ENCODE measurements around the gene UBE2F. TPM values are rescaled to one million over a fixed set of nuclear protein-coding genes. Genes with fewer than 3 reads are reported as not detected.

UBE2F gene
- total and polyA plus RNA-seq, 2 of the 13 experiments (the other 11 are each of a cell fraction or from before 2014, with no cell fraction given): 35.4 to 73.1 TPM

- TF ChIP-seq, protein P1, sequence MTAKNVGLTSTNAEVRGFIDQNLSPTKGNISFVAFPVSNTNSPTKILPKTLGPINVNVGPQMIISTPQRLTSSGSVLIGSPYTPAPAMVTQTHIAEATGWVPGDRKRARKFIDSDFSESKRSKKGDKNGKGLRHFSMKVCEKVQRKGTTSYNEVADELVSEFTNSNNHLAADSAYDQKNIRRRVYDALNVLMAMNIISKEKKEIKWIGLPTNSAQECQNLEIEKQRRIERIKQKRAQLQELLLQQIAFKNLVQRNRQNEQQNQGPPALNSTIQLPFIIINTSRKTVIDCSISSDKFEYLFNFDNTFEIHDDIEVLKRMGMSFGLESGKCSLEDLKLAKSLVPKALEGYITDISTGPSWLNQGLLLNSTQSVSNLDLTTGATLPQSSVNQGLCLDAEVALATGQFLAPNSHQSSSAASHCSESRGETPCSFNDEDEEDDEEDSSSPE (CRISPR knock-in tag; IDR thresholded peaks at IDR 0.05): peak; percentile 94
- TF ChIP-seq ZHX1 (CRISPR knock-in tag; IDR thresholded peaks at IDR 0.05; ENCODE audit: low read depth) (no peak), ZNF639 (CRISPR knock-in tag; conservative IDR thresholded peaks at IDR 0.05) (peak; percentile 97), JUN (CRISPR knock-in tag; IDR thresholded peaks at IDR 0.05) (no peak), REST (IDR thresholded peaks at IDR 0.05; ENCODE audit: borderline replicate concordance in 1 of 2, low read depth in 1 of 2, low read length in 2 of 2) (peak in 1 of 2 experiments; percentile 70; a peak in 1 of 4 replicates), ZNF770 (CRISPR knock-in tag; IDR thresholded peaks at IDR 0.05) (no peak), TOPORS (CRISPR knock-in tag; IDR thresholded peaks at IDR 0.05) (peak; percentile 29; the same call in 1 of the 2 replicates), GLI4 (CRISPR knock-in tag; IDR thresholded peaks at IDR 0.05; ENCODE audit: borderline replicate concordance) (no peak), ATF2 (CRISPR knock-in tag; IDR thresholded peaks at IDR 0.05) (0 out of 2 replicates have a peak, but pooled peaks have one; percentile 47), MTA3 (CRISPR knock-in tag; IDR thresholded peaks at IDR 0.05) (no peak), ZNF691 (CRISPR knock-in tag; IDR thresholded peaks at IDR 0.05; ENCODE audit: borderline replicate concordance, low read depth) (no peak; the same call in 1 of the 2 replicates)
Measured at GRCh38 chr2:237966565-237967462, at the start of gene UBE2F (continued).
